Hepatocyte (in vitro differentiated cells): ENCODE measurements around the gene KDM2A. TPM values are rescaled to one million over a fixed set of nuclear protein-coding genes. Genes with fewer than 3 reads are reported as not detected.

ENCODE experiments used
- DNase-seq: peaks from one replicate; pipeline ENCODE4 v3.0.0-alpha.2; 2016; ENCODE audit warnings: low spot score
- H2AFZ ChIP-seq: fragments of 200-600 bp; sonication (generic); 2 replicates; pipeline ENCODE4 v1.6.0; 2016; ENCODE audit warnings: antibody characterized with exemption, mild to moderate bottlenecking
- H3K27ac ChIP-seq: fragments of 200-600 bp; sonication (generic); 2 replicates; pipeline ENCODE4 v1.5.1; 2016; ENCODE audit warnings: mild to moderate bottlenecking
- H3K27me3 ChIP-seq: fragments of 200-600 bp; sonication (generic); 2 replicates; pipeline ENCODE4 v1.6.1; 2016
- H3K36me3 ChIP-seq: fragments of 200-600 bp; sonication (generic); replicated peaks from 2 replicates; pipeline ENCODE4 v1.5.1; 2016; ENCODE audit warnings: low read depth; ENCODE audit not compliant: insufficient read depth
- H3K4me1 ChIP-seq: fragments of 200-600 bp; sonication (generic); 2 replicates; pipeline ENCODE4 v1.5.1; 2016; ENCODE audit warnings: mild to moderate bottlenecking, moderate library complexity; ENCODE audit not compliant: insufficient read depth
- H3K4me2 ChIP-seq: fragments of 200-600 bp; sonication (generic); 2 replicates; pipeline ENCODE4 v1.6.0; 2016
- H3K4me3 ChIP-seq: fragments of 200-600 bp; sonication (generic); 2 replicates; pipeline ENCODE4 v1.5.1; 2016; ENCODE audit warnings: mild to moderate bottlenecking
- H3K79me2 ChIP-seq: fragments of 200-600 bp; sonication (generic); 2 replicates; pipeline ENCODE4 v1.6.0; 2017; ENCODE audit warnings: mild to moderate bottlenecking
- H3K9me2 ChIP-seq: fragments of 200-600 bp; sonication (generic); replicated peaks from 2 replicates; pipeline ENCODE4 v1.6.0; 2017; ENCODE audit warnings: mild to moderate bottlenecking; ENCODE audit not compliant: insufficient read depth
- H3K9me3 ChIP-seq: fragments of 200-600 bp; sonication (generic); 2 replicates; pipeline ENCODE4 v1.5.1; 2016; ENCODE audit warnings: low read depth, mild to moderate bottlenecking
- H4K20me1 ChIP-seq: fragments of 200-600 bp; sonication (generic); 2 replicates; pipeline ENCODE4 v1.6.0; 2016; ENCODE audit warnings: mild to moderate bottlenecking; ENCODE audit not compliant: insufficient read depth, poor library complexity, severe bottlenecking
- CTCF ChIP-seq: fragments of 200-600 bp; sonication (generic); IDR thresholded peaks from 2 replicates; pipeline ENCODE4 v1.5.1; 2016; ENCODE audit warnings: antibody characterized with exemption, mild to moderate bottlenecking; ENCODE audit not compliant: poor library complexity
- EZH2 ChIP-seq: fragments of 200-600 bp; sonication (generic); IDR thresholded peaks from 2 replicates; pipeline ENCODE4 v1.6.1; 2016; ENCODE audit warnings: antibody characterized with exemption, mild to moderate bottlenecking, borderline replicate concordance
- EZH2phosphoT487 ChIP-seq: fragments of 200-600 bp; sonication (generic); IDR thresholded peaks from one replicate; pipeline ENCODE4 v1.6.1; 2018; ENCODE audit warnings: antibody characterized with exemption, mild to moderate bottlenecking, low read depth, moderate library complexity; ENCODE audit not compliant: unreplicated experiment, severe bottlenecking
- WGBS: methylation state at CpG from one replicate; pipeline ENCODE4 v1.1.6; 2016; ENCODE audit warnings: low lambda C conversion rate; ENCODE audit errors: missing lambda C conversion rate; 5-methylcytosine and 5-hydroxymethylcytosine counted together
- polyA plus RNA-seq: library from polyadenylated mRNA; unstranded; fragments of >200 nt; fragmentation: Nextera tagmentation; extraction: Ambion mirVana; gene quantifications from 2 replicates; pipeline ENCODE4 v1.2.1, GENCODE V29; 2016
- total RNA-seq: library from RNA; depleted of rRNA; stranded (reverse); fragments of >200 nt; gene quantifications from 2 replicates; pipeline ENCODE4 v1.2.3, GENCODE V29; 2014

Gene KDM2A
- total and polyA plus RNA-seq, 2 experiments from 2014 or later: 18.7 to 51.2 TPM

- Histone ChIP-seq H3K27ac (peak overlapping the region; percentile 99), H3K4me2 (peak overlapping the region; percentile 86), H3K9me2 (no peaks in the 10 kb centered on the region), H4K20me1 (peaks cover 29% of the 10 kb centered on the region), H2AFZ (peak overlapping the region; percentile 73), H3K9me3 (no peaks in the 10 kb centered on the region), H3K36me3 (no peaks in the 10 kb centered on the region), H3K4me3 (no peak overlapping the region), H3K79me2 (peaks cover 31% of the 10 kb centered on the region), H3K27me3 (no peaks in the 10 kb centered on the region), H3K4me1 (peaks cover 12% of the 10 kb centered on the region)
- DNase-seq: peak; percentile 61
- no peak for TF ChIP-seq EZH2phosphoT487
- TF ChIP-seq CTCF: no peak
- no peak for TF ChIP-seq EZH2
- WGBS: 19% methylated on average over 36 of the region's 65 CpGs
These were observed 1.3 kb upstream of the KDM2A start for GRCh38 chr11:67117672-67118180.

GRCh38 chr11:67118181-67118766, 789 bp upstream of the KDM2A start:
- Histone ChIP-seq H3K27me3 (no peaks in the 10 kb centered on the region), H3K36me3 (no peaks in the 10 kb centered on the region), H4K20me1 (peaks cover 35% of the 10 kb centered on the region), H3K4me2 (peak overlapping the region; percentile 86), H3K79me2 (peaks cover 37% of the 10 kb centered on the region), H3K4me1 (peaks cover 17% of the 10 kb centered on the region), H3K4me3 (peak overlapping the region; percentile 28), H3K9me3 (no peaks in the 10 kb centered on the region), H3K9me2 (no peaks in the 10 kb centered on the region), H3K27ac (peak overlapping the region; percentile 99), H2AFZ (peak overlapping the region; percentile 86)
- DNase-seq: peak; percentile 65
- WGBS: 5% methylated on average over 38 of the region's 59 CpGs
- TF ChIP-seq EZH2 (no peak), EZH2phosphoT487 (no peak), CTCF (no peak)

- Histone ChIP-seq H3K36me3 (no peaks in the 10 kb centered on the region), H3K27ac (peak overlapping the region; percentile 99), H3K27me3 (no peaks in the 10 kb centered on the region), H3K79me2 (peaks cover 52% of the 10 kb centered on the region), H3K9me2 (no peaks in the 10 kb centered on the region), H2AFZ (no peak overlapping the region), H3K4me3 (peak overlapping the region; percentile 96), H3K4me1 (peaks cover 17% of the 10 kb centered on the region), H4K20me1 (peaks cover 50% of the 10 kb centered on the region), H3K9me3 (no peaks in the 10 kb centered on the region), H3K4me2 (peak overlapping the region; percentile 83)
- TF ChIP-seq CTCF (no peak), EZH2 (no peak), EZH2phosphoT487 (no peak)
- WGBS: 1% methylated on average over 40 of the region's 61 CpGs
- peak; percentile 67 for DNase-seq
These were observed 725 bp downstream of the KDM2A start for GRCh38 chr11:67119585-67120391.
